Activated CD8-positive, alpha-beta memory T cell treated with anti-CD3 and anti-CD28 coated beads for 36 hours (primary cell): ENCODE measurements around the gene C11orf58. TPM values are rescaled to one million over a fixed set of nuclear protein-coding genes. Genes with fewer than 3 reads are reported as not detected.

Experiments used
- CTCF ChIA-PET: fragments of 350-600 bp; sonication (Branson Sonifier 250); formaldehyde crosslinking; loops from one replicate; lab custom pipeline; 2021; ENCODE audit warnings: antibody characterized with exemption; lab: Charles Lee
- POLR2A ChIA-PET: fragments of 350-600 bp; sonication (Branson Sonifier 250); formaldehyde crosslinking; loops from one replicate; lab custom pipeline; 2021; ENCODE audit warnings: antibody characterized with exemption; lab: Charles Lee
- total RNA-seq, 2 experiments: library from RNA; stranded (reverse); gene quantifications; one replicate each; pipeline ENCODE4 v1.2.3, GENCODE V29; 2021

The C11orf58 gene
- total RNA-seq, 2 experiments from 2014 or later: 160 to 181 TPM

GRCh38 chr11:16759857-16760508 lies 21.5 kb downstream of the C11orf58 start:
- ChIA-PET CTCF (no interaction called here), POLR2A (no interaction called here)

- CTCF ChIA-PET: interaction anchor here (0.6 kb wide), 1 partner anchor 1585 kb away, joined by 3 read pairs; no protein-coding TSS in a partner anchor
- POLR2A ChIA-PET: no interaction called here
Measured at GRCh38 chr11:16763746-16764145, 25.3 kb downstream of the C11orf58 start.

- ChIA-PET CTCF (no interaction called here), POLR2A (no interaction called here)
Measured at GRCh38 chr11:16764888-16765287, 26.4 kb downstream of the C11orf58 start.

GRCh38 chr11:16767137-16767536 lies 28.7 kb downstream of the C11orf58 start:
- ChIA-PET CTCF (no interaction called here), POLR2A (no interaction called here)

GRCh38 chr11:16767957-16768356 lies 29.5 kb downstream of the C11orf58 start:
- ChIA-PET POLR2A (no interaction called here), CTCF (no interaction called here)

- ChIA-PET POLR2A (no interaction called here), CTCF (interaction anchor here (0.7 kb wide), 1 partner anchor 585 kb away, joined by 4 read pairs; no protein-coding TSS in a partner anchor)
Measured at GRCh38 chr11:16769386-16769785, 30.9 kb downstream of the C11orf58 start.

GRCh38 chr11:16770016-16770415 lies 31.6 kb downstream of the C11orf58 start:
- ChIA-PET CTCF (no interaction called here), POLR2A (no interaction called here)

- ChIA-PET POLR2A (no interaction called here), CTCF (interaction anchor here (0.6 to 1.6 kb wide), 2 partner anchors 14 to 609 kb away, joined by 4 to 5 read pairs; no protein-coding TSS in a partner anchor)
Measured at GRCh38 chr11:16771350-16772140, 33.1 kb downstream of the C11orf58 start.

GRCh38 chr11:16772141-16772512 lies 33.7 kb downstream of the C11orf58 start:
- CTCF ChIA-PET: interaction anchor here (0.6 to 1.6 kb wide), 3 partner anchors 13 to 608 kb away, joined by 3 to 5 read pairs (median 4); no protein-coding TSS in a partner anchor
- POLR2A ChIA-PET: no interaction called here

- ChIA-PET CTCF (interaction anchor here (1.5 kb wide), 1 partner anchor 14 kb away, joined by 3 read pairs; no protein-coding TSS in a partner anchor), POLR2A (no interaction called here)
Measured at GRCh38 chr11:16773981-16774935, 35.8 kb downstream of the C11orf58 start.

GRCh38 chr11:16774936-16775613 lies 36.6 kb downstream of the C11orf58 start:
- ChIA-PET CTCF (interaction anchor here (1.5 kb wide), 1 partner anchor 13 kb away, joined by 3 read pairs; no protein-coding TSS in a partner anchor), POLR2A (no interaction called here)

- CTCF ChIA-PET: no interaction called here
- POLR2A ChIA-PET: no interaction called here
Measured at GRCh38 chr11:16775614-16776283, 37.3 kb downstream of the C11orf58 start.

- CTCF ChIA-PET: no interaction called here
- POLR2A ChIA-PET: no interaction called here
Measured at GRCh38 chr11:16776711-16777612, 38.5 kb downstream of the C11orf58 start.

GRCh38 chr11:16777613-16777975 lies 39.1 kb downstream of the C11orf58 start:
- CTCF ChIA-PET: no interaction called here
- POLR2A ChIA-PET: no interaction called here

- ChIA-PET CTCF (no interaction called here), POLR2A (no interaction called here)
Measured at GRCh38 chr11:16778286-16778685, 39.8 kb downstream of the C11orf58 start.

GRCh38 chr11:16778876-16779275 lies 40.4 kb downstream of the C11orf58 start:
- ChIA-PET POLR2A (no interaction called here), CTCF (no interaction called here)

- ChIA-PET POLR2A (no interaction called here), CTCF (no interaction called here)
Measured at GRCh38 chr11:16779436-16779835, 41.0 kb downstream of the C11orf58 start.
